BLaER1 treated with 17β-estradiol and CSF1 and Interleukin-3, amounts not matched to agents 10 nM and 100 nM (cell line): ENCODE data around the gene ENAH.

ENCODE experiments used
- H3K27ac ChIP-seq, 11 experiments: shearing (Covaris generic); formaldehyde crosslinking; 2 replicates each; pipeline ENCODE4 v1.8.1; 2022
- H3K27me3 ChIP-seq, 11 experiments: shearing (Covaris generic); formaldehyde crosslinking; 2 replicates each; pipeline ENCODE4 v1.8.1; 2022
- H3K36me3 ChIP-seq, 11 experiments: shearing (Covaris generic); formaldehyde crosslinking; 2 replicates each; pipeline ENCODE4 v1.8.1; 2022
- H3K4me1 ChIP-seq, 10 experiments: shearing (Covaris generic); formaldehyde crosslinking; 2 replicates each; pipeline ENCODE4 v1.8.1; 2022
- H3K4me2 ChIP-seq, 11 experiments: shearing (Covaris generic); formaldehyde crosslinking; 2 replicates each; pipeline ENCODE4 v1.8.1; 2022
- H3K4me3 ChIP-seq, 10 experiments: shearing (Covaris generic); formaldehyde crosslinking; 2 replicates each; pipeline ENCODE4 v1.8.1; 2022
- H3K9ac ChIP-seq, 11 experiments: shearing (Covaris generic); formaldehyde crosslinking; 2 replicates each; pipeline ENCODE4 v1.8.1; 2022
- H3K9me3 ChIP-seq, 11 experiments: shearing (Covaris generic); formaldehyde crosslinking; replicated peaks in 1 of 11; 2 replicates each; pipeline ENCODE4 v1.8.1; 2022
- H4K20me1 ChIP-seq, 11 experiments: shearing (Covaris generic); formaldehyde crosslinking; 2 replicates each; pipeline ENCODE4 v1.8.1; 2022
- Cebpa-rat ChIP-seq, 11 experiments: shearing (Covaris generic); IDR thresholded peaks; 2 replicates each; pipeline ENCODE4 v1.8.1; 2022

The ENAH gene

DNA sequence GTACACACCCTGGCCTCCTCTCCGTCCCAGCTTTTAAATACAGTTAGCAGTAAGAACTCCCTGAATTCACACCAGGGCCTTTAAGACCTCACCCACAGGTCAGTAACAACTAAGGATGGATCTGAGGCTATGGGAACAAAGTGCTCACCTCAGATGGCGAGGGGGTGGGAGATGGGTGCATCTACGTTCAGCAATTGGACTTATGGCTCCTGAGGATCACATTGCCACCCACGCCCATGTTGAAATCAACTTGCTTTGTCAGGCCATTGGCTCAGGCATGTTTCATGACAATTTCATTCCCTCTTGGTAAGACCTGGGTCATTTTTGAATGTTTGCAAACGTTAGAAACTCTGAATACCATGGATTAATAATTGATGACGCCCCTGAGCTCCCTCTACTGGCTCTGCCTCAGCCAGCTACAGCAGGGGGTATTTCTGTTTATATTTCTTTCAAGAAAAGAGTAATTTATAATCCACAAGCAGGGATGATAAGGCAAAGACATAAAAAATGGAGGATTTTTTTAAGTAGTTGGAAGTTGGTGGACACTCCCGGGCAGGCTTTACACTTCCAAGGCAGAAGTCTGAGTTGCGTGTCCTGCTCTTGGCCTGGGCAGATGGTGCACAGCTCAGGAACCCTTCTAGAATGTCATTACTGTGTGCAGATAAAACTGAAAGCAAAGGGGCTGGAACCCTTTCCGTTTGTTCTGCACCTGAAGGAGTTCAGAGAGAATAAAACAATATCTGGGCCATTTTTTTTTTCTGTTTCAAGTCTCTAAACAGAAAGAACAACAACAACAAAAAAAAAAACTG is 211.4 kb downstream of the ENAH start:
- H3K4me2 ChIP-seq, result peak overlapping the region; percentile 40 to 86 (median 76)
- H3K36me3 ChIP-seq, result no peaks in the 10 kb centered on the region
- peaks cover 0 to 11% (median 0%) of the 10 kb centered on the region in 11 experiments; a peak in 4 of 22 replicates for H3K9me3 ChIP-seq
- peak overlapping the region in 4 of 11 experiments; percentile 4 to 29 (median 6); a peak in 3 of 22 replicates for H3K9ac ChIP-seq
- no peak overlapping the region for H3K4me3 ChIP-seq
- H3K27ac ChIP-seq, result peak overlapping the region in 9 of 11 experiments; percentile 0 to 99 (median 35); a peak in 13 of 22 replicates
- TF ChIP-seq Cebpa-rat (IDR thresholded peaks at IDR 0.05), result no peak
- no peaks in the 10 kb centered on the region for H4K20me1 ChIP-seq
- no peaks in the 10 kb centered on the region for H3K27me3 ChIP-seq
- peaks cover 57 to 75% (median 66%) of the 10 kb centered on the region in 10 experiments for H3K4me1 ChIP-seq

DNA sequence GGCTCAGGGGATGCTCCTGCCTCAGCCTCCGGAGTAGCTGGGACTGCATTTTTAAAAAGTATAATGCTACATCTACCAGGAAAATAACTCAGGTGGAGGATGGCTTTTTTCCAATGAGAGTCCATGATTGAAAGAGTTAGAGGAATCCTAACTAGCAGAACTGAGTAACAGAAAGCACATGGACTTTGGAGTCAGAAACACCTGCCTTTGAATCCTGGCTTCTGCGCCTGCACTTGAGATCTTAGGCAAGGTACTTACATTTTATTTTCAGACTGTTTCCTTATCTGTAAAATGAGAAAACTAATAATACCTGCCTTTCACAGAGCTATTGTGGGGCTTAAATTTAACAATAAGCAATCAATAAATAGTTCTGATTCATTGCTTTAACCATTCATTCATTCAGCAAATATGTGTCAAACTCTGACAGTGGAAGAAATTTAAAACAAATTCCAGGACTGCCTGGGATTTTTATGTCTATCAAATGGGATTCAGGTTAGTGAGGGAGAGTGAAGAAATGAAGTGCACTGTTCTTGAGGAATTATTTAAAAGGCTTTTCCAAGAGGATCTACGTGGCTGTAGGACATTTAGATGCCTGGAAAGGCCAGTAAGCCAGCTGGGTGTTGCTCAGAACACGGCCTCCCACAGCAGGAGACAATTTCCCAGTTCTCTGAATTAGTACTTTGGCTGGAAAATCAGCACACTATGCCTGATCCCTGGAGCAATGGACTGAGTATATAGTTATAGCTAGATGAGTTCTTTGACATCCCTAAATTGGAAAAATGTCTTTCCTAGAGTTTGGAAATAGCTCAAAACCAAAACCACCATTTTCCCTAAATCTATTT is 212.3 kb downstream of the ENAH start:
- no peak for TF ChIP-seq Cebpa-rat (IDR thresholded peaks at IDR 0.05)
- H3K9ac ChIP-seq, result no peak overlapping the region
- no peaks in the 10 kb centered on the region for H3K27me3 ChIP-seq

DNA sequence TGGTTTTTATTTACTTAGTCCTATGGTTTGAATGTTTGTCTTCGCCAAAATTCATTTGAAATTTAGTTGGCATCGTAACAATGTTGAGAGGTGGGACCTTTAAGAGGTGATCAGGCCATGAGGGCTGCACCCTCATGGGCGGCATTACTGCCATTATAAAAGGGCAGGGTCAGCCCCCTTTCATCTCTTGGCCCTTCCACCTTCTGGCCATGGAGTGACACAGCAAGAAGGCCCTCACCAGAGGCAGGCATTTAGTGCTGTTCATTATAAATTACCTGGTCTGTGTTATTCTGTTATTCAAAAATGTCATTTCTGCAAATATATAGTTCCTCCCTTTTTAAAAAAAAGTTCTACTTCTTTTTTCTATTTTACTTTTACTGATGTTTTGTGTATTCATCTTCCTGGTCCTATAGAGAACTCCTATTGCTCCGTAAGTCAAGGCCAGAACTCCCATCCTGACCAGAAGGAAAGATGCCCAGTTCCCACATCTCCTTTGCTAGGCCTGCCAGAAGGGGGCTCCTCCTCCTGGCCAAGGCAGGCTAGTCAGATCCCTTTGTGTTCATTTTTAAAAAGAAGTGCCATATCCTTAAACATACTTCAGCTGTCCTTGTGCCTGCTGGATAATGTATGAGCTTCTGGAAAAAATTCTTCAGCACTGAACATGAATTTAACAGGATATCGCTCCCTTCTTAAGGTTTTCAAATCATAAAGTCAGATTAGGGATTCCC is 215.0 kb downstream of the ENAH start:
- no peaks in the 10 kb centered on the region for H4K20me1 ChIP-seq
- H3K27me3 ChIP-seq, result no peaks in the 10 kb centered on the region
- no peak for TF ChIP-seq Cebpa-rat (IDR thresholded peaks at IDR 0.05)
- no peak overlapping the region for H3K9ac ChIP-seq
- peaks cover 35 to 64% (median 54%) of the 10 kb centered on the region in 10 experiments for H3K4me1 ChIP-seq
- H3K4me2 ChIP-seq, result peak overlapping the region in 3 of 11 experiments; percentile 6 to 38 (median 7); a peak in 3 of 22 replicates
- no peaks in the 10 kb centered on the region for H3K36me3 ChIP-seq
- peak overlapping the region in 4 of 11 experiments; percentile 15 to 26 (median 20); a peak in 4 of 22 replicates for H3K27ac ChIP-seq
- no peaks in the 10 kb centered on the region for H3K9me3 ChIP-seq
- no peak overlapping the region for H3K4me3 ChIP-seq

More for the DNA sequence above, 212.3 kb downstream of the ENAH start:
- no peaks in the 10 kb centered on the region for H4K20me1 ChIP-seq
- H3K4me3 ChIP-seq, result no peak overlapping the region
- H3K36me3 ChIP-seq, result no peaks in the 10 kb centered on the region
- H3K27ac ChIP-seq, result peak overlapping the region in 1 of 11 experiments; percentile 7; a peak in 3 of 22 replicates
- peak overlapping the region in 5 of 11 experiments; percentile 59 to 86 (median 68); a peak in 3 of 22 replicates for H3K4me2 ChIP-seq
- H3K4me1 ChIP-seq, result peaks cover 54 to 75% (median 66%) of the 10 kb centered on the region in 10 experiments
- peaks cover 0 to 11% (median 0%) of the 10 kb centered on the region in 11 experiments; a peak in 4 of 22 replicates for H3K9me3 ChIP-seq
